Measurements from ENCODE around the gene SNX9. TPM values are rescaled to one million over a fixed set of nuclear protein-coding genes. Genes with fewer than 3 reads are reported as not detected.
A peak's percentile ranks its signal among the peaks of the same experiment; 100 is the strongest.

The SNX9 gene
- total RNA-seq, 1 experiment from 2014 or later: 31.3 TPM

GRCh38 chr6:157821342-157822033 lies 1.6 kb upstream of the SNX9 start:
- Histone ChIP-seq H3K14ac (ENCODE audit: insufficient read depth, low read length) (no peak overlapping the region), H3K9ac (ENCODE audit: extremely low read depth, insufficient read length, low read length) (no peak overlapping the region), H4K8ac (replicated peaks; ENCODE audit: insufficient read length, low read depth, low read length) (no peak overlapping the region), H2BK15ac (ENCODE audit: low read depth, low read length) (no peak overlapping the region), H2BK20ac (ENCODE audit: low read depth, low read length, poor library complexity, severe bottlenecking) (no peak overlapping the region), H2AK5ac (ENCODE audit: insufficient read length, low read length) (no peak overlapping the region), H4K5ac (ENCODE audit: insufficient read length, low read depth, low read length) (no peak overlapping the region), H3K18ac (ENCODE audit: insufficient read length, low read depth, low read length) (no peak overlapping the region), H3K79me1 (ENCODE audit: insufficient read depth, low read depth, low read length, poor library complexity, severe bottlenecking) (peaks cover 7% of the 10 kb centered on the region), H2BK5ac (ENCODE audit: insufficient read length, low read length) (no peak overlapping the region), H3K4ac (ENCODE audit: low read depth, low read length) (no peak overlapping the region), H2BK120ac (ENCODE audit: low read depth, low read length, poor library complexity, severe bottlenecking) (no peak overlapping the region), H3K27ac (ENCODE audit: insufficient read length, low read depth, low read length) (no peak overlapping the region), H3K4me2 (ENCODE audit: insufficient read depth, insufficient read length, low read length) (no peak overlapping the region), H3K79me2 (ENCODE audit: insufficient read depth, low read length) (peaks cover 7% of the 10 kb centered on the region; the same call in 1 of the 2 replicates), H3K4me1 (ENCODE audit: insufficient read depth, low read length) (peaks cover 4% of the 10 kb centered on the region; the same call in 1 of the 2 replicates), H3K23me2 (ENCODE audit: insufficient read length, low read depth, low read length, poor library complexity, severe bottlenecking) (peaks cover 12% of the 10 kb centered on the region), H3T11ph (ENCODE audit: low read length) (no peak overlapping the region), H3K56ac (ENCODE audit: insufficient read length, low read depth, low read length) (no peak overlapping the region), H4K91ac (ENCODE audit: insufficient read length, low read depth, low read length) (no peak overlapping the region), H2BK12ac (ENCODE audit: insufficient read length, low read depth, low read length) (no peak overlapping the region), H2AFZ (ENCODE audit: low read length) (no peak overlapping the region), H3K27me3 (ENCODE audit: insufficient read depth, low read length) (no peaks in the 10 kb centered on the region), H3K23ac (ENCODE audit: insufficient read length, low read depth, low read length) (no peak overlapping the region), H4K20me1 (ENCODE audit: control insufficient read depth, insufficient read depth, insufficient read length) (no peaks in the 10 kb centered on the region), H3K9me3 (ENCODE audit: control insufficient read depth, low read depth, low read length) (no peaks in the 10 kb centered on the region)
- no CpG with 5 or more reads among the region's 6 CpGs for WGBS (ENCODE audit: extremely low coverage, insufficient read length, low lambda C conversion rate)
- Mint-ChIP-seq H3K27me3 (ENCODE audit: low read depth) (peaks cover 6% of the 10 kb centered on the region), H3K4me3 (peak overlapping the region; percentile 69 to 77; a peak in 3 of 5 replicates), H3K9me3 (peaks cover 0 to 3% of the 10 kb centered on the region in 2 experiments; a peak in 1 of 5 replicates), H3K4me1 (peaks cover 27 to 38% of the 10 kb centered on the region in 2 experiments), H3K27ac (no peak overlapping the region), H3K36me3 (ENCODE audit: insufficient read depth in 1 of 3, low read depth in 3 of 3) (peaks cover 0 to 3% (median 0%) of the 10 kb centered on the region in 3 experiments; a peak in 2 of 7 replicates)
- no peak for DNase-seq
- no peak for TF ChIP-seq CTCF (conservative IDR thresholded peaks at IDR 0.05)

All from H9 (cell line).